Fibroblast of mammary gland (primary cell): ENCODE measurements around the gene DAAM2.

Experiments
- DNase-seq: peaks from one replicate; pipeline ENCODE4 v3.0.0-alpha.2; 2010; ENCODE audit warnings: low read depth
- H3K4me3 ChIP-seq: 2 replicates; pipeline ENCODE4 v1.5.1; 2011; ENCODE audit warnings: low read depth, mild to moderate bottlenecking, low read length, moderate library complexity; ENCODE audit not compliant: control insufficient read depth
- TF ChIP-seq, protein P1 (sequence below): conservative IDR thresholded peaks from 2 replicates; pipeline ENCODE4 v1.5.1; 2011; ENCODE audit warnings: low read depth, low read length, inconsistent platforms; ENCODE audit not compliant: control insufficient read depth, insufficient read depth

The DAAM2 gene

DNA sequence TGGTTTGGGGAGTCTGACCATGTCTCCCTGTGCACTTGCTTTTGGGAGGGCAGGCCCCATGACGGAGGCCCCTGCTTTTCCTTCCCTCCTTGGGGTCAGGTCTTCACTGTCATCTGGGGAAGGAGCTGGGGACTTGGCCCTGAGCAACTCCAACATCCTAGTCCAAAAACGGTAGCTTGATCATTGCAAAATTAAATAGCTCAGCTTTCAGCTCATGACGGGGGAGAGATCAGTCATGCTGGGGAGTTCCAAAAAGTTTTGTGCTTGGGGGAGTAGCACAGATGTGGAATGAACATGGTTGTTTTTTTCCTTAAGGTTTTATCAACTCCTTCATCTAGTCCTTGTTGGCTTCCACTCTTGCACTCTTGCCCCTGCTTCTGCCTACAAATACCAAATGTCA is 81.3 kb downstream of the DAAM2 start:
- no peak overlapping the region for H3K4me3 ChIP-seq
- DNase-seq = no peak
- TF ChIP-seq, protein P1, sequence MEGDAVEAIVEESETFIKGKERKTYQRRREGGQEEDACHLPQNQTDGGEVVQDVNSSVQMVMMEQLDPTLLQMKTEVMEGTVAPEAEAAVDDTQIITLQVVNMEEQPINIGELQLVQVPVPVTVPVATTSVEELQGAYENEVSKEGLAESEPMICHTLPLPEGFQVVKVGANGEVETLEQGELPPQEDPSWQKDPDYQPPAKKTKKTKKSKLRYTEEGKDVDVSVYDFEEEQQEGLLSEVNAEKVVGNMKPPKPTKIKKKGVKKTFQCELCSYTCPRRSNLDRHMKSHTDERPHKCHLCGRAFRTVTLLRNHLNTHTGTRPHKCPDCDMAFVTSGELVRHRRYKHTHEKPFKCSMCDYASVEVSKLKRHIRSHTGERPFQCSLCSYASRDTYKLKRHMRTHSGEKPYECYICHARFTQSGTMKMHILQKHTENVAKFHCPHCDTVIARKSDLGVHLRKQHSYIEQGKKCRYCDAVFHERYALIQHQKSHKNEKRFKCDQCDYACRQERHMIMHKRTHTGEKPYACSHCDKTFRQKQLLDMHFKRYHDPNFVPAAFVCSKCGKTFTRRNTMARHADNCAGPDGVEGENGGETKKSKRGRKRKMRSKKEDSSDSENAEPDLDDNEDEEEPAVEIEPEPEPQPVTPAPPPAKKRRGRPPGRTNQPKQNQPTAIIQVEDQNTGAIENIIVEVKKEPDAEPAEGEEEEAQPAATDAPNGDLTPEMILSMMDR = no peak

DNA sequence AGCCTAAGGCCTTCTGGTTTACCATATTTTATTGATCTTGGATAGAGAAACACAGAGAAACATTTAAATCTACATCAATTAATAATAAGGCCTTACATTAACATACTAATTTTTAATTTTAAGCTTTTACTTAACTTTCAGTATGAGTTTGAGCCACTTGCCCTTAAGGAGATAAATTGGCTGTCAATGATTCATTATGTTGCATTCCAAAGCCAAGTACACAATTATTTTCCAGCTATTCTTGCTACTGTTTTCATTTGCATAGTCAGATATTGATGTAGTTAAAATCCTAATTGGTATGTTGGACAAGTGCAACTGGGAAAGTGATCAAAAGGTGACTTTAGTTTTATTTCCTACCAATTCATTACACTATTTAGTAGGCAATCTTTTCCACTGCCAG is 83.9 kb downstream of the DAAM2 start:
- DNase-seq = no peak
- TF ChIP-seq, protein P1 = no peak
- no peak overlapping the region for H3K4me3 ChIP-seq

DNA sequence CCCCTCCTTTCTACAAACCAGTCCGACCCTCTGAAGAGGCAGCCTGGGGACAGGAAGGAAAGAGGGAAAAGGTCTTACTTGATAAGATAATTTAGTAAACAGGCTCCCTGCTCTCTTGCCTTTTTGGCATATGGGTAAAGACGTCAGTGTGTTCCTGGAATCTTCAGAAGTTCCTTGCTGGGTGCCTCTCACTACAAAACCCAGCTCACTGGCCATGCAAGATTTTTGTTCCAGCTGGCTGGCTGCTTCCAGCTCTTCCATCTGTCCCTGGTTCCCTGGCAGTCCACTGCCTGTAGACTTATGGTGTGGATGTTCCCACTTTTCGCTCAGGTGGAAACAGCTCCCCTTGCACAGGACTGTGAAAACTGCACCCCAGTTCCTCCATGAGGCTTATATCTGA is 84.7 kb downstream of the DAAM2 start:
- no peak overlapping the region for H3K4me3 ChIP-seq
- DNase-seq = no peak
- TF ChIP-seq, protein P1 = no peak

DNA sequence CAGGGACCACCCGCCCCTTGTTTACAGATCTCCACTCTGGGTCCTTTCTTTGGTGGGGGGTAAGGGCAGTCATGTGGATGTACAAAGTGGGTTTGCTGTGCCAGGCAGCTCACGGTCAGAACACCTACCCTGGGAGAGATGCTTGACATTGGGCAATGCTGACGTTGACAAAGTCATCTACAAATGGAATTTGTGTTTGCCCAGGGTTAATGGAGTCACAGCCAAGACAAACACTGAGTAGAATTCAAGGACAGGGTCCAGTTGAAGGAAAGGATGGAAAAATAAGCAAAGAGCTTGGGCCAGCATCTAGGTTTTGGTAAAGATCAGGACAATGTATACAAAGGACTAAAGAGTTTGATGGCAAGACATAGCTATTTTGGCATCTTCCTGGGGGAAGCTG is 87.4 kb downstream of the DAAM2 start:
- no peak for DNase-seq
- no peak overlapping the region for H3K4me3 ChIP-seq
- TF ChIP-seq, protein P1 = no peak

DNA sequence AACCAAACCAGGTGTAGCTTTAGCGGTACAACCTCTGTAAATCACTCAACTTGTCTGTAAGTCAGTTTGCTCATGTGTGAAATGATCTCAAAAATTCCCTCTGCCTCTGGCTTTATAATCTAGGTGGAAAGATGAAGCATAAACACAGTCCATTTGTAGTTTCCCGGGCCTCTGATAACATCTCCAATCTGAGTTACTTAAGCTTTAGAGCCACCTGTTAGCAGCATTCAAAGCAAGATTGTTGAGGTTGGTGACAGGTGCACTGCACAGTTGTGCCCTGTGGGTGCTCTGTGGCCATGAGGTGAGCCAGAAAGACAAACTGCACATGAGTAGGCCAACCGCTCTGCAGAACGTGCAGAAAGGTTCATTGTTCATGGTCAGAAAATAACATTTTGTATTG is 88.4 kb downstream of the DAAM2 start:
- no peak for DNase-seq
- H3K4me3 ChIP-seq = no peak overlapping the region
- TF ChIP-seq, protein P1 = no peak

DNA sequence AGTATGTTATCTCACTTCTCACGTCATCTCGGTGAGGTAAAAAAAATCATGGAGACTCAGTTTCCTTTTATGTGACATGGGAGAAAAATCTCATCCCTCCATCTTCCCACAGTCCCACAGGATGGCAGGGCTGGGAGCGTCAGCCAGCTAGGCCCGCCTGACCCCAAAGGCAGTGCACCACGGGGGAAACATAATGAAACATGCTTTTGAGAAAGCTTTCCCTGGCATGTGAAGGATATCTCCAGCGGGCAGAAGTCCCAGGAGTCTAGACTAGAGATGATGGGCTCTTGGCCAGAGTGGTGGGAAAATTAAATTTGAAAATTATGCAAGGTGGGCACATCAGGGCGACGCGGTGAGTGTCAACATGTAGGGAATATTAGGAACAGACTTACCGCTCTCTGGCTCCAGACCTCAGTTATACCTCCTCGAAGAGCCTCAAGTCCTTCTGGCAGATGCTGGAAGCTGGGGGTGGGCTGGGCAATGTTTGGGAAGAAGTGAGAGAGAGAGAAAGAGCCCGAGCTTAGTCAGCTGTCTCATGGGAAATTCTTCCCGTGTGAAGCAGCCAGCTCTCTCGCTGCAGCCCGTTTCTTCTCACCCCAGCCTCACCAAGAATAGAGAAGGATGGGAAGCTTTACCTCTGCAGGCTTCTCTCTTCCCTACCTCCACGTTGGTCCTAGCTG is 89.8 kb downstream of the DAAM2 start:
- TF ChIP-seq, protein P1 = no peak
- DNase-seq = peak; percentile 92
- H3K4me3 ChIP-seq = no peak overlapping the region

DNA sequence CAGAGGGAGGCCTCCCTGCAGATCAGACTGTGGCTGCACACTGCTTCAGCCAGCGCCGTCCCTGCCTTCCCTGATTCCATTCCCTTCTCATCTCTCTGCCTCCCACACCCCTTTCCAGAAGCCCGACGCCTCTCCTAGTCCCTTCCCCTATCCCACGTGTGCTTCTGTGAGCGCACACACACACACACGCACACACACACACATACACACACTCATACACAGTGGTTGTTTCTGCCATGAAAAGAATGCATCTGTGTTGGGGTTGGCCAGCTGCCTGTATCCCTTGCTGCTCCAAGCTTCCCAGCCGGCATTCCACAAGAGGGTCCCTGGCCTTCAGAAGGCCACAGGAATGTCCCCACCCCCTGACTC is 90.3 kb downstream of the DAAM2 start:
- no peak overlapping the region for H3K4me3 ChIP-seq
- DNase-seq = peak; percentile 91
- TF ChIP-seq, protein P1 = no peak
